GM19193 (cell line): ENCODE data around the gene CHML.

ENCODE experiments used
- POLR2A ChIP-seq: IDR thresholded peaks from 4 replicates; pipeline ENCODE4 v1.6.1; 2011; ENCODE audit not compliant: insufficient read depth, insufficient read length; ENCODE audit errors: extremely low read depth

Gene CHML

GRCh38 chr1:241612533-241613477, 27.4 kb downstream of the CHML start:
- TF ChIP-seq POLR2A = no peak

- TF ChIP-seq POLR2A = no peak
Observed at GRCh38 chr1:241611736-241612135, 28.4 kb downstream of the CHML start.

GRCh38 chr1:241611063-241611462, 29.1 kb downstream of the CHML start:
- no peak for TF ChIP-seq POLR2A

GRCh38 chr1:241610056-241610815, 29.9 kb downstream of the CHML start:
- TF ChIP-seq POLR2A = no peak

- TF ChIP-seq POLR2A = no peak
Observed at GRCh38 chr1:241608379-241609033, 31.7 kb downstream of the CHML start.

- no peak for TF ChIP-seq POLR2A
Observed at GRCh38 chr1:241607497-241607896, 32.7 kb downstream of the CHML start.

- no peak for TF ChIP-seq POLR2A
Observed at GRCh38 chr1:241606544-241606943, 33.6 kb downstream of the CHML start.

GRCh38 chr1:241605146-241605805, 34.9 kb downstream of the CHML start:
- TF ChIP-seq POLR2A = no peak

GRCh38 chr1:241603731-241604245, 36.4 kb downstream of the CHML start:
- TF ChIP-seq POLR2A = no peak

- TF ChIP-seq POLR2A = no peak
Observed at GRCh38 chr1:241600496-241600901, 39.7 kb downstream of the CHML start.

GRCh38 chr1:241598249-241598648, 41.9 kb downstream of the CHML start:
- TF ChIP-seq POLR2A = no peak

GRCh38 chr1:241596633-241597032, 43.5 kb downstream of the CHML start:
- TF ChIP-seq POLR2A = no peak

GRCh38 chr1:241593186-241593585, 47.0 kb downstream of the CHML start:
- no peak for TF ChIP-seq POLR2A

- no peak for TF ChIP-seq POLR2A
Observed at GRCh38 chr1:241592273-241592958, 47.8 kb downstream of the CHML start.
